Chondrocyte (in vitro differentiated cells): ENCODE results near the gene KIF12. TPM values are rescaled to one million over a fixed set of nuclear protein-coding genes. Genes with fewer than 3 reads are reported as not detected.

ENCODE experiments used
- DNase-seq: peaks from one replicate; pipeline ENCODE4 v3.0.0; 2021; ENCODE audit warnings: mixed read lengths, low spot score
- H3K27ac Mint-ChIP-seq: one replicate; pipeline ENCODE4 v1.8.0; 2021; ENCODE audit warnings: mild to moderate bottlenecking, moderate library complexity, mixed read lengths; ENCODE audit not compliant: unreplicated experiment
- H3K27me3 Mint-ChIP-seq: 2 replicates; pipeline ENCODE4 v1.8.0; 2021; ENCODE audit warnings: low read depth, mixed read lengths
- H3K36me3 Mint-ChIP-seq: 2 replicates; pipeline ENCODE4 v1.8.0; 2021; ENCODE audit warnings: low read depth, mixed read lengths
- H3K4me1 Mint-ChIP-seq: 2 replicates; pipeline ENCODE4 v1.8.0; 2021; ENCODE audit warnings: low read depth, mild to moderate bottlenecking, mixed read lengths
- H3K4me3 Mint-ChIP-seq: one replicate; pipeline ENCODE4 v1.8.0; 2021; ENCODE audit warnings: mild to moderate bottlenecking, moderate library complexity, mixed read lengths; ENCODE audit not compliant: unreplicated experiment
- H3K9me3 Mint-ChIP-seq: 2 replicates; pipeline ENCODE4 v1.8.0; 2021; ENCODE audit warnings: low read depth, mixed read lengths
- total RNA-seq: library from RNA; stranded (reverse); gene quantifications from 3 replicates; pipeline ENCODE4 v1.2.1, GENCODE V29; 2021
- TF ChIP-seq, protein P1 (sequence below): fragments of 200-600 bp; sonication (generic); IDR thresholded peaks from 2 replicates; pipeline ENCODE4 v1.5.0; 2021; ENCODE audit warnings: antibody characterized with exemption, mild to moderate bottlenecking, moderate library complexity

Gene KIF12
- total RNA-seq, 1 donor from 2014 or later, result 0.70 TPM

DNA sequence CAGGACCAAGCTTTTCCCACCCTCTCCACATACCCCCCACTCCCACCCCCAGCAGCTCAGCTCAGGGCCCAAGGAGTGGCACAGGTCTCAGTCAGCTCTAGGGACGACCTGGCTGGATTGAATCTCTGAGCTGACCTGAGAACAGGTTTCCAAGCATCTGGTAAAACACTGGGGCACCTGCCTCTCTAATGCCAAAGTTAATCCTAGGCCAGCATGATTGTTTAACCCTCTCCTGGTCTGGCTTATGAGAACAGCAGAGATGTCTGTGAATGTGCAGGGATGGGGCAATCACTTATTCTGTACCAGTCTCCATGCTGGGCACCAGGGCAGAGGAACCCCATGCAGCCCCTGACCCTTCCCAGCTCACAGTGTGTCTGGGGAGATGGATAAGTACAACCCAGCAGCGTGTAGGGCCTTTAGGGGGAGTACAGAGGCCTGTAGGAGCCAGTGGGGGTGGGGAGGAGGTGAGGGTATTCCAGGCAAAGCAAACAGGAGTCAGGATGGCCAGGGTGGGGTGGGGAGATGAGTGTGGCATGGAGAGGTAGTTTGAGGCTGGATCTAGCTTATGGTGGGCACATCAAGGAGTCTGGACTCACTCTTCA lies 678 bp upstream of the KIF12 start:
- peaks cover 12% of the 10 kb centered on the region for H3K9me3 Mint-ChIP-seq
- TF ChIP-seq, protein P1, sequence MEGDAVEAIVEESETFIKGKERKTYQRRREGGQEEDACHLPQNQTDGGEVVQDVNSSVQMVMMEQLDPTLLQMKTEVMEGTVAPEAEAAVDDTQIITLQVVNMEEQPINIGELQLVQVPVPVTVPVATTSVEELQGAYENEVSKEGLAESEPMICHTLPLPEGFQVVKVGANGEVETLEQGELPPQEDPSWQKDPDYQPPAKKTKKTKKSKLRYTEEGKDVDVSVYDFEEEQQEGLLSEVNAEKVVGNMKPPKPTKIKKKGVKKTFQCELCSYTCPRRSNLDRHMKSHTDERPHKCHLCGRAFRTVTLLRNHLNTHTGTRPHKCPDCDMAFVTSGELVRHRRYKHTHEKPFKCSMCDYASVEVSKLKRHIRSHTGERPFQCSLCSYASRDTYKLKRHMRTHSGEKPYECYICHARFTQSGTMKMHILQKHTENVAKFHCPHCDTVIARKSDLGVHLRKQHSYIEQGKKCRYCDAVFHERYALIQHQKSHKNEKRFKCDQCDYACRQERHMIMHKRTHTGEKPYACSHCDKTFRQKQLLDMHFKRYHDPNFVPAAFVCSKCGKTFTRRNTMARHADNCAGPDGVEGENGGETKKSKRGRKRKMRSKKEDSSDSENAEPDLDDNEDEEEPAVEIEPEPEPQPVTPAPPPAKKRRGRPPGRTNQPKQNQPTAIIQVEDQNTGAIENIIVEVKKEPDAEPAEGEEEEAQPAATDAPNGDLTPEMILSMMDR, result no peak
- DNase-seq, result no peak
- no peak overlapping the region for H3K27ac Mint-ChIP-seq
- H3K4me1 Mint-ChIP-seq, result peaks cover 5% of the 10 kb centered on the region
- H3K27me3 Mint-ChIP-seq, result peaks cover 18% of the 10 kb centered on the region
- H3K4me3 Mint-ChIP-seq, result no peak overlapping the region
- peaks cover 7% of the 10 kb centered on the region for H3K36me3 Mint-ChIP-seq

GRCh38 chr9:114098021-114098935 lies 814 bp downstream of the KIF12 start:
- peak; percentile 68 for DNase-seq
- H3K36me3 Mint-ChIP-seq, result peaks cover 7% of the 10 kb centered on the region
- TF ChIP-seq, protein P1, result peak; percentile 20
- H3K27me3 Mint-ChIP-seq, result peaks cover 9% of the 10 kb centered on the region
- H3K4me1 Mint-ChIP-seq, result peaks cover 5% of the 10 kb centered on the region
- H3K9me3 Mint-ChIP-seq, result peaks cover 12% of the 10 kb centered on the region
- H3K4me3 Mint-ChIP-seq, result peak overlapping the region; percentile 56
- H3K27ac Mint-ChIP-seq, result no peak overlapping the region

GRCh38 chr9:114097613-114098020 lies 1.5 kb downstream of the KIF12 start:
- DNase-seq, result peak; percentile 64
- TF ChIP-seq, protein P1, result no peak
- Mint-ChIP-seq H3K9me3 (peaks cover 10% of the 10 kb centered on the region), H3K4me1 (peaks cover 5% of the 10 kb centered on the region), H3K4me3 (peak overlapping the region; percentile 56), H3K27me3 (peaks cover 8% of the 10 kb centered on the region), H3K27ac (no peak overlapping the region), H3K36me3 (peaks cover 6% of the 10 kb centered on the region)

- peak; percentile 51 for DNase-seq
- Mint-ChIP-seq H3K9me3 (peaks cover 7% of the 10 kb centered on the region), H3K36me3 (peaks cover 4% of the 10 kb centered on the region), H3K4me3 (peak overlapping the region; percentile 56), H3K27me3 (peaks cover 6% of the 10 kb centered on the region), H3K4me1 (peaks cover 5% of the 10 kb centered on the region), H3K27ac (no peak overlapping the region)
- TF ChIP-seq, protein P1, result no peak
Observed at GRCh38 chr9:114096866-114097612, 2.1 kb downstream of the KIF12 start.

GRCh38 chr9:114096041-114096511 lies 3.0 kb downstream of the KIF12 start:
- no peak overlapping the region for H3K27ac Mint-ChIP-seq
- TF ChIP-seq, protein P1, result peak; percentile 50
- H3K36me3 Mint-ChIP-seq, result no peaks in the 10 kb centered on the region
- peak; percentile 74 for DNase-seq
- peaks cover 6% of the 10 kb centered on the region for H3K27me3 Mint-ChIP-seq
- H3K9me3 Mint-ChIP-seq, result no peaks in the 10 kb centered on the region
- no peak overlapping the region for H3K4me3 Mint-ChIP-seq
- peaks cover 5% of the 10 kb centered on the region for H3K4me1 Mint-ChIP-seq
